ENCODE measurements around the gene RPL27.
A peak's percentile ranks its signal among the peaks of the same experiment; 100 is the strongest.
"Not testable (repeated sequence)": the region's sequence is repeated elsewhere in the genome, so short reads cannot be mapped to it uniquely, and the experiment has no call there.

The RPL27 gene

GRCh38 chr17:42992872-42993271 is 5.3 kb upstream of the RPL27 start:
- in situ Hi-C loops (cut with HindIII; ENCODE audit: low sequenced_read_pairs), result no loop called here
- TF ChIP-seq CTCF (IDR thresholded peaks at IDR 0.05; ENCODE audit: low read depth, low read length, missing control alignments), result no peak
- no peak for DNase-seq (ENCODE audit: low read depth)
- no peak overlapping the region for H3K4me3 ChIP-seq (ENCODE audit: low read depth, low read length)

- DNase-seq (ENCODE audit: low read depth); H3K4me3 ChIP-seq (ENCODE audit: low read depth, low read length); in situ Hi-C loops (cut with HindIII; ENCODE audit: low sequenced_read_pairs): not testable (repeated sequence)
Measured at GRCh38 chr17:42993913-42994312, 4.3 kb upstream of the RPL27 start.

GRCh38 chr17:42997390-42997983 is 732 bp upstream of the RPL27 start:
- no peak for DNase-seq (ENCODE audit: low read depth)
- in situ Hi-C loops (cut with HindIII; ENCODE audit: low sequenced_read_pairs), result no loop called here
- TF ChIP-seq CTCF (IDR thresholded peaks at IDR 0.05; ENCODE audit: low read depth, low read length, missing control alignments), result no peak
- H3K4me3 ChIP-seq (ENCODE audit: low read depth, low read length), result peak overlapping the region; percentile 12

- in situ Hi-C loops (cut with HindIII; ENCODE audit: low sequenced_read_pairs), result no loop called here
- H3K4me3 ChIP-seq (ENCODE audit: low read depth, low read length), result peak overlapping the region; percentile 79
- DNase-seq (ENCODE audit: low read depth), result no peak
- TF ChIP-seq CTCF (IDR thresholded peaks at IDR 0.05; ENCODE audit: low read depth, low read length, missing control alignments), result no peak
Measured at GRCh38 chr17:42999003-42999525, 845 bp downstream of the RPL27 start.

- DNase-seq (ENCODE audit: low read depth); in situ Hi-C loops (cut with HindIII; ENCODE audit: low sequenced_read_pairs); H3K4me3 ChIP-seq (ENCODE audit: low read depth, low read length): not testable (repeated sequence)
Measured at GRCh38 chr17:43000894-43001293, 2.7 kb downstream of the RPL27 start.

- no peak overlapping the region for H3K4me3 ChIP-seq (ENCODE audit: low read depth, low read length)
- no peak for TF ChIP-seq CTCF (IDR thresholded peaks at IDR 0.05; ENCODE audit: low read depth, low read length, missing control alignments)
- no peak for DNase-seq (ENCODE audit: low read depth)
Measured at GRCh38 chr17:43003542-43004172, 5.4 kb downstream of the RPL27 start.

GRCh38 chr17:43006639-43007551 is 8.7 kb downstream of the RPL27 start, which contains the start of gene IFI35:
TSS of gene IFI35 (plus strand) at chr17:43006784. CDS start at chr17:43006948, 164 bp downstream.
- in situ Hi-C loops (cut with HindIII; ENCODE audit: low sequenced_read_pairs), result no loop called here
- peak; percentile 62 for DNase-seq (ENCODE audit: low read depth)
- peak within 1 kb of the TSS; percentile 73 for H3K4me3 ChIP-seq (ENCODE audit: low read depth, low read length)
- no peak for TF ChIP-seq CTCF (IDR thresholded peaks at IDR 0.05; ENCODE audit: low read depth, low read length, missing control alignments)

More at GRCh38 chr17:43003542-43004172, 5.4 kb downstream of the RPL27 start:
- in situ Hi-C loops (cut with HindIII; ENCODE audit: low sequenced_read_pairs), result no loop called here
